ENCODE results near the gene LGALS7. TPM values are rescaled to one million over a fixed set of nuclear protein-coding genes. Genes with fewer than 3 reads are reported as not detected.
"Not testable (repeated sequence)": the region's sequence is repeated elsewhere in the genome, so short reads cannot be mapped to it uniquely, and the experiment has no call there.

LGALS7 gene
- total RNA-seq, 1 experiment from 2014 or later: 2.1 TPM

- Histone ChIP-seq H3K9me3 (ENCODE audit: insufficient read depth, low read depth) (no peaks in the 10 kb centered on the region), H3K9me2 (ENCODE audit: insufficient read depth) (no peaks in the 10 kb centered on the region), H4K20me1 (ENCODE audit: insufficient read depth) (no peaks in the 10 kb centered on the region), H3K27me3 (ENCODE audit: insufficient read depth, low read depth) (no peaks in the 10 kb centered on the region), H2AFZ (no peak overlapping the region), H3K4me1 (replicated peaks; ENCODE audit: insufficient read depth) (no peaks in the 10 kb centered on the region), H3K4me2 (no peak overlapping the region), H3F3A (ENCODE audit: insufficient read depth, low read depth) (no peaks in the 10 kb centered on the region), H3K36me3 (ENCODE audit: low read depth) (no peaks in the 10 kb centered on the region), H3K4me3 (no peak overlapping the region), H3K79me2 (ENCODE audit: low read depth) (no peaks in the 10 kb centered on the region), H3K27ac (no peak overlapping the region)
- BruUV-seq (replicated peaks): no TSS peak
- intact Hi-C loops (cut with micrococcal nuclease; ENCODE audit: unreplicated experiment): no loop called here
- TF ChIP-seq EZH2 (IDR thresholded peaks at IDR 0.05; ENCODE audit: low read depth) (no peak), CTCF (conservative IDR thresholded peaks at IDR 0.05) (no peak)
- CTCF ChIA-PET: no interaction called here
- no peak for DNase-seq
- POLR2A ChIA-PET (ENCODE audit: unreplicated experiment): no interaction called here
Measured at GRCh38 chr19:38785187-38785699, 11.9 kb upstream of the LGALS7 start.

- Histone ChIP-seq H3K4me1 (replicated peaks; ENCODE audit: insufficient read depth) (no peaks in the 10 kb centered on the region), H3K79me2 (ENCODE audit: low read depth) (no peaks in the 10 kb centered on the region), H3K9me2 (ENCODE audit: insufficient read depth) (no peaks in the 10 kb centered on the region), H3F3A (ENCODE audit: insufficient read depth, low read depth) (no peaks in the 10 kb centered on the region), H3K9me3 (ENCODE audit: insufficient read depth, low read depth) (no peaks in the 10 kb centered on the region), H4K20me1 (ENCODE audit: insufficient read depth) (no peaks in the 10 kb centered on the region), H2AFZ (no peak overlapping the region), H3K27me3 (ENCODE audit: insufficient read depth, low read depth) (no peaks in the 10 kb centered on the region), H3K36me3 (ENCODE audit: low read depth) (no peaks in the 10 kb centered on the region), H3K4me3 (no peak overlapping the region), H3K27ac (no peak overlapping the region), H3K4me2 (no peak overlapping the region)
- no TSS peak for BruUV-seq (replicated peaks)
- peak in 1 of 2 experiments; percentile 33 for DNase-seq
- intact Hi-C loops (cut with micrococcal nuclease; ENCODE audit: unreplicated experiment): no loop called here
- ChIA-PET POLR2A (ENCODE audit: unreplicated experiment) (no interaction called here), CTCF (no interaction called here)
- TF ChIP-seq EZH2 (IDR thresholded peaks at IDR 0.05; ENCODE audit: low read depth) (no peak), CTCF (conservative IDR thresholded peaks at IDR 0.05) (no peak)
Measured at GRCh38 chr19:38784224-38784623, 10.9 kb upstream of the LGALS7 start.

- intact Hi-C loops (cut with micrococcal nuclease; ENCODE audit: unreplicated experiment); H3K9me2 ChIP-seq (ENCODE audit: insufficient read depth); H3K4me1 ChIP-seq (replicated peaks; ENCODE audit: insufficient read depth); CTCF ChIA-PET; H3K36me3 ChIP-seq (ENCODE audit: low read depth); H3K4me3 ChIP-seq; POLR2A ChIA-PET (ENCODE audit: unreplicated experiment); H4K20me1 ChIP-seq (ENCODE audit: insufficient read depth); DNase-seq; H3K4me2 ChIP-seq; BruUV-seq (replicated peaks); H3K27me3 ChIP-seq (ENCODE audit: insufficient read depth, low read depth); H3K9me3 ChIP-seq (ENCODE audit: insufficient read depth, low read depth); H3K79me2 ChIP-seq (ENCODE audit: low read depth); H3F3A ChIP-seq (ENCODE audit: insufficient read depth, low read depth); H3K27ac ChIP-seq; H2AFZ ChIP-seq: not testable (repeated sequence)
Measured at GRCh38 chr19:38782212-38782611, 8.9 kb upstream of the LGALS7 start.

- CTCF ChIA-PET: no interaction called here
- no peak for TF ChIP-seq CTCF (conservative IDR thresholded peaks at IDR 0.05)
- no peak for TF ChIP-seq EZH2 (IDR thresholded peaks at IDR 0.05; ENCODE audit: low read depth)
- Histone ChIP-seq H2AFZ (no peak overlapping the region), H3K36me3 (ENCODE audit: low read depth) (no peaks in the 10 kb centered on the region), H3K9me3 (ENCODE audit: insufficient read depth, low read depth) (no peaks in the 10 kb centered on the region), H3K4me1 (replicated peaks; ENCODE audit: insufficient read depth) (no peaks in the 10 kb centered on the region), H3F3A (ENCODE audit: insufficient read depth, low read depth) (no peaks in the 10 kb centered on the region; the same call in 1 of the 2 replicates), H3K9me2 (ENCODE audit: insufficient read depth) (no peaks in the 10 kb centered on the region), H3K79me2 (ENCODE audit: low read depth) (no peaks in the 10 kb centered on the region), H4K20me1 (ENCODE audit: insufficient read depth) (no peaks in the 10 kb centered on the region), H3K27me3 (ENCODE audit: insufficient read depth, low read depth) (no peaks in the 10 kb centered on the region), H3K4me3 (no peak overlapping the region), H3K27ac (no peak overlapping the region), H3K4me2 (no peak overlapping the region)
- BruUV-seq (replicated peaks): no TSS peak
- no peak for DNase-seq
- intact Hi-C loops (cut with micrococcal nuclease; ENCODE audit: unreplicated experiment): no loop called here
- POLR2A ChIA-PET (ENCODE audit: unreplicated experiment): no interaction called here
Measured at GRCh38 chr19:38781058-38781457, 7.7 kb upstream of the LGALS7 start.
